GM19238 (cell line): ENCODE results near the gene SLC27A3.

Experiments used
- DNase-seq: peaks from one replicate; pipeline ENCODE4 v3.0.0; 2011; ENCODE audit warnings: low spot score; ENCODE audit not compliant: insufficient read length

The SLC27A3 gene

GRCh38 chr1:153774780-153775457 is at the start of gene SLC27A3:
Gene SLC27A3, plus strand, starts transcription at chr1:153775407. Its CDS starts 91 bp downstream, at chr1:153775498.
- peak; percentile 35 for DNase-seq

GRCh38 chr1:153727463-153728304 is 47.5 kb upstream of the SLC27A3 start, which contains the start of gene INTS3:
Gene INTS3, plus strand, starts transcription at chr1:153728050. Its CDS starts 585 bp downstream, at chr1:153728635.
- peak; percentile 97 for DNase-seq

- no peak for DNase-seq
These were observed 46.7 kb upstream of the SLC27A3 start for GRCh38 chr1:153728305-153729066.

GRCh38 chr1:153730468-153730988 is 44.7 kb upstream of the SLC27A3 start:
- DNase-seq, result no peak

GRCh38 chr1:153733970-153734369 is 41.2 kb upstream of the SLC27A3 start:
- DNase-seq, result no peak

- DNase-seq, result no peak
These were observed 40.7 kb upstream of the SLC27A3 start for GRCh38 chr1:153734396-153735089.

- DNase-seq, result no peak
These were observed 40.2 kb upstream of the SLC27A3 start for GRCh38 chr1:153735090-153735420.

GRCh38 chr1:153741986-153742385 is 33.2 kb upstream of the SLC27A3 start:
- DNase-seq, result no peak

- DNase-seq, result no peak
These were observed 32.6 kb upstream of the SLC27A3 start for GRCh38 chr1:153742411-153743142.

GRCh38 chr1:153745417-153745816 is 29.8 kb upstream of the SLC27A3 start:
- DNase-seq, result no peak

GRCh38 chr1:153746174-153746573 is 29.0 kb upstream of the SLC27A3 start:
- no peak for DNase-seq

GRCh38 chr1:153748903-153749302 is 26.3 kb upstream of the SLC27A3 start:
- no peak for DNase-seq

- DNase-seq, result peak; percentile 81
These were observed 25.7 kb upstream of the SLC27A3 start for GRCh38 chr1:153749408-153750005.

- no peak for DNase-seq
These were observed 24.9 kb upstream of the SLC27A3 start for GRCh38 chr1:153750026-153750995.

- no peak for DNase-seq
These were observed 23.1 kb upstream of the SLC27A3 start for GRCh38 chr1:153752072-153752471.

GRCh38 chr1:153752571-153753195 is 22.5 kb upstream of the SLC27A3 start:
- no peak for DNase-seq

GRCh38 chr1:153754266-153754665 is 20.9 kb upstream of the SLC27A3 start:
- DNase-seq, result no peak

- no peak for DNase-seq
These were observed 14.8 kb upstream of the SLC27A3 start for GRCh38 chr1:153760440-153760839.
